HG02943 (cell line): ENCODE measurements around the gene RAD1.

Experiments
- ATAC-seq: cut with Tn5 transposase; IDR thresholded peaks from one replicate; pipeline ENCODE4 v1.9.1; 2021; ENCODE audit warnings: mild to moderate bottlenecking, low read depth, moderate library complexity; ENCODE audit not compliant: unreplicated experiment

RAD1 gene

DNA sequence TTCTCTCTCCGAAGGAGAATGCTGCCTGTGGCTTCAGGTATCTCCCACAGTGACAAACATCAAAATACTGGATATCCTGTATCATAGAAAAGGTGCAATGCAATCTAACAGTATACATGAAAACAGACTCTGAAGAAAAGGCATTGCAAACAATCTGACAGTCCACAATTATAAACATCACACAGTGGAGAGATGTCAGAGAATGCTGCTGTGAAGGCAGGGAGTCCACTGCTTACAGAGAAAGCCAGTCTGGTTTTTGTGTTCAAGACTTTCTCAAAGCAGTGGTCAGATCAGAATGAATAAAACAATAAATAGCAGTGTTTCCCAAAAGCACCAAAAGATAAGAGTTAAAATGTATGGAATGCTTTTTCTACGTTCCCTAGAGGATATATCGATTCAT, 47.6 kb downstream of the RAD1 start:
- no peak for ATAC-seq

DNA sequence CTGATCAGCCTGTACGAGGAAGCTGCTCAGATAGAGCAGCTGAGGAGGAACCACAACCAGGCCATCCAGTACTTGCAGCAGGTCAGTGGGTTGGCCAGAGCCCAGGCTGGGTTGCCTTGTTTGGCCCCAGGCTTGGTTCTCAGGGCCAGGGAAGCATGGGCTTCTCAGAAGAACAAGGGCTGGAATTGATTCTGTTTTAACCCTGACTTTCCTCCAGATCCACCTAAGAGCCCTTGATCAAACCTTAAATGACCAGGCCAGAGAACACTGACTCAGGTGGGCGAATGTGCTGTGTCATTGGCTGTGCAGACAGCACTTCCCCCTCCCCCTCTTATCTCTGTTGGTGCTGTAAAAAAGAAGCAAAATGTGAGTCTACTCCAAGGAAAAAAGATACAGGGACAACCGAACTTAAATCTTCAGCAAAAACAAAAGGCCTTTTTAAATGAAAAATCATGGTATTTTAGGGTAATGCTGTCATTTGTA, 48.3 kb downstream of the RAD1 start:
- no peak for ATAC-seq

DNA sequence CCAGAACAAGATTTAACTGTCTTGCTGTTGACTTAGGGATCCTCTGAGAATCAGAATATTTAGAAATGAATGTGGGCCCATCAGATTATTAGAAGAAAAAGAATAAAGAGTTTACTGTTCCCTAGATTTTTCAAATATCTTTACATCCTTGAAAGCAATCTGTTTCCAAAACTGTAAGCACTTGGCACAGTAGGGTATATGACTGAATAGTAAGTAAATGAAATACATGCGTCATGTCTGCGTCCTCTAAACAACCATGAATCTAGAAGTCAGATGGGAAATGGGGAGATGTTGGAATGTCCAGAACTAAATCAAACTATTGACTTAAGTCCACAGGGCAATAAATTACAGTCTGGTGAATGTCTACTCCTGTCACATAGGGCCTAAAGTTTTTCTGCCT, 50.2 kb downstream of the RAD1 start:
- no peak for ATAC-seq

DNA sequence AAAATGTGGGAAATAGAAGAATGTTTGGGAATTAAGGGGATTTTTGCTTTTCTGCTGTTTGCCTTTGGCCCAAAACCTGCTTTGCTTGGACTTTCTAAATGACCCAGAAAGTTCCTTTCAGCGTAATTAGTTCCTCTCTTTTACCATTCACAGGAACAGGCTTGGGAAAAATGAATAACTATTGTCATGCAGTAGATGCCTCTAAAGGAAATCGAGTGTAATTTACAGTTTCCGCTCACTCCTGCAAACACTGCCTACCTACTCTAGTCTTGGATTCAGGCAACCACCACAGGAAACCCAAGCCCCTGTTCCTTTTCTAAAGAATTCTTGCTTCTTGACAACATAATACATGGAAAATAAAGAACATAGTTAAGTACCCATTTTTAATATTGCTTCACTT, 51.4 kb downstream of the RAD1 start:
- ATAC-seq = no peak

DNA sequence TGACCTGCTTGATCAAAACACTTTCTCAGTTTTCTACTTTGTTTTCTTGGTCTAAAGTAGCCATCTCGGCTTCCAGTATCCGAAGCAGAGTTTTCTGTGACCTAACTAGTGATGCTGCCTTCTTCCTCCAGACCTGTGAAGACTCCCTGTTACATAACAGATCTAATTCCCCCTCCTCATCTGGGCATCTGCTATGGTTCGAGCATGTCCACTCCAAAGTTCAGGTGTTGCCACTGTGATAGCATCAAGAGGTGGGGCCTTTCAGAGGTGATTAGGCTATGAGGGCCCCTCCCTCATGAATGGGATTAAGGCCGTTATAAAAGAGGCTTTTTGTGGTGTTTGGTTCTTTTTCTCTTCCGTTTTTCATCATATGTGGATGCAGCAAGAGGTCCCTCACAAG, 56.1 kb downstream of the RAD1 start:
- no peak for ATAC-seq

DNA sequence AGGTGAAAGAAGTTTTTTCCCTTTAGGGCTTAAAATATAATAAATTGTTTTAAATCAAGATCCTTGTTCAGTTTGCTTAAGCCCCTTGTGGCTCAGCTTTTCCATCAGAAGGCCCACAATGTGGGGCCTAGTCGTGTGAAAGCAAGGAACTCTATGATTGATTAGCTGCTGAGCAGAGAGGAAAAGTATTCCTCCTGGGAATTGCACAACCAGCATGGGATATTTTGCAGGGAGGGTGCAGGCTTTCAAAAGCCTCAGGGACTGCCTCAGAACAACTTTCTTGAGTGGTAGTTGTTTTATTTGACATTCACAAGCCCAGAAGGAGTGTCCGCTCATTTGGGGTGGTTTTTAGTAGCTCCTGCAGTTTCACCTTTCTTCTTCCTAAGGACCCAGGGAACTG, 56.5 kb downstream of the RAD1 start:
- no peak for ATAC-seq

DNA sequence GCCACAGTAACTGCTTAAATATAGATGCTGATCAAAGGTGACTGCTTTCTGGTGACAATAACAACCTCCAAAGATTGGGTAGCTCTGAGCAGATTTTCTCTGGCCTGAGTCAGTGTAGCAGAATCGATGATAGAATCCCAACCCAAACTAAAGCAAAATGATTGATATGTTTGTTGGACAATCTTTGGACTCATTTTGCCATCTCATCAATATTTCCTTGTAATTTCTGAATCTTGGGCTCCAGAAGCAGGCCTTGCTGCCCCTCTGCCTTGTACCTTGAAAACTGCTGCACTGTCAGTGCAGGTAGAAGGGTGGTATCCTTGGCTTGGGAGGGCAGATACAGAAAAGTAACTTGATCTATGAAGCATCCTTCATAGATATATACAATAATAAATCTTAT, 57.4 kb downstream of the RAD1 start:
- no peak for ATAC-seq

DNA sequence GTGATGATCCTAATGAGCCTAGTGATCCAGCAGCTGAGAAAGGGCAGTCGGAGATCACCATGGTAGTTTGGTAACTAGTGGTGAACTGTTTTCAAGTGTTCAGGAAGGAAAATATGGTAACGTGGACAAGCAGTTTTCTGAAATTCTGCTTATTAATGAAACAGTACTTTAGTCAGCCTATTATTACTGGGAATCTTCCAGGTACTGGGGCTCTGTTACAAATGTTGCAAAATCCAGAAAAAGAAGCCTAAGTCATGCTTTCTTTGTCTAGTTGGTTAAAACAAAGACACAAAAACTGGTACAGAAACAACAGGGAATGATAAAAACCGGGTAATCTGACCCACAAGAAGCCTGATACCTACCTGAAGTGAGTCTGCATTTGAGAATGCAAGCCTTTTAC, 58.1 kb downstream of the RAD1 start:
- ATAC-seq = no peak
